Stimulated activated CD8-positive, alpha-beta memory T cell treated with anti-CD3 and anti-CD28 coated beads, Interleukin-4, amount 100 ng/mL, for 48 hours (primary cell): ENCODE measurements around the gene DNAH6.
"Not testable (repeated sequence)": the region's sequence is repeated elsewhere in the genome, so short reads cannot be mapped to it uniquely, and the experiment has no call there.

Source experiments
- DNase-seq: peaks from one replicate; pipeline ENCODE4 v3.0.0-alpha.2; 2020

DNAH6 gene

GRCh38 chr2:84846041-84846663 lies 329.9 kb downstream of the DNAH6 start:
- DNase-seq, result no peak

- no peak for DNase-seq
These were observed 330.4 kb downstream of the DNAH6 start for GRCh38 chr2:84846741-84847142.

- DNase-seq, result no peak
These were observed 331.2 kb downstream of the DNAH6 start for GRCh38 chr2:84847326-84848050.

GRCh38 chr2:84849271-84849952 lies 333.1 kb downstream of the DNAH6 start:
- DNase-seq, result peak; percentile 49

- DNase-seq, result no peak
These were observed 334.2 kb downstream of the DNAH6 start for GRCh38 chr2:84850471-84850870.

GRCh38 chr2:84851876-84852275 lies 335.6 kb downstream of the DNAH6 start:
- no peak for DNase-seq

- no peak for DNase-seq
These were observed 338.6 kb downstream of the DNAH6 start for GRCh38 chr2:84854850-84855249.

- DNase-seq, result no peak
These were observed 339.4 kb downstream of the DNAH6 start for GRCh38 chr2:84855731-84856130.

GRCh38 chr2:84856787-84857186 lies 340.5 kb downstream of the DNAH6 start:
- peak; percentile 60 for DNase-seq

GRCh38 chr2:84857566-84857965 lies 341.3 kb downstream of the DNAH6 start:
- peak; percentile 18 for DNase-seq

- peak; percentile 22 for DNase-seq
These were observed 341.8 kb downstream of the DNAH6 start for GRCh38 chr2:84858123-84858522.

- DNase-seq, result peak; percentile 21
These were observed 342.6 kb downstream of the DNAH6 start for GRCh38 chr2:84858937-84859336.

GRCh38 chr2:84861539-84861938 lies 345.2 kb downstream of the DNAH6 start:
- DNase-seq, result no peak

GRCh38 chr2:84862006-84862405 lies 345.7 kb downstream of the DNAH6 start:
- DNase-seq, result no peak

- DNase-seq, result no peak
These were observed 349.0 kb downstream of the DNAH6 start for GRCh38 chr2:84865181-84865783.

- DNase-seq, result no peak
These were observed 349.8 kb downstream of the DNAH6 start for GRCh38 chr2:84866122-84866521.

GRCh38 chr2:84868327-84868726 lies 352.0 kb downstream of the DNAH6 start:
- DNase-seq, result not testable (repeated sequence)
